ENCODE results near the gene POU2F2. TPM values are rescaled to one million over a fixed set of nuclear protein-coding genes. Genes with fewer than 3 reads are reported as not detected.
A peak's percentile ranks its signal among the peaks of the same experiment; 100 is the strongest.

POU2F2 gene
- total and polyA plus RNA-seq, 9 of the 15 experiments (the other 6 are each of a cell fraction or from before 2014, with no cell fraction given), result 0.03 to 0.68 (median 0.14) TPM

DNA sequence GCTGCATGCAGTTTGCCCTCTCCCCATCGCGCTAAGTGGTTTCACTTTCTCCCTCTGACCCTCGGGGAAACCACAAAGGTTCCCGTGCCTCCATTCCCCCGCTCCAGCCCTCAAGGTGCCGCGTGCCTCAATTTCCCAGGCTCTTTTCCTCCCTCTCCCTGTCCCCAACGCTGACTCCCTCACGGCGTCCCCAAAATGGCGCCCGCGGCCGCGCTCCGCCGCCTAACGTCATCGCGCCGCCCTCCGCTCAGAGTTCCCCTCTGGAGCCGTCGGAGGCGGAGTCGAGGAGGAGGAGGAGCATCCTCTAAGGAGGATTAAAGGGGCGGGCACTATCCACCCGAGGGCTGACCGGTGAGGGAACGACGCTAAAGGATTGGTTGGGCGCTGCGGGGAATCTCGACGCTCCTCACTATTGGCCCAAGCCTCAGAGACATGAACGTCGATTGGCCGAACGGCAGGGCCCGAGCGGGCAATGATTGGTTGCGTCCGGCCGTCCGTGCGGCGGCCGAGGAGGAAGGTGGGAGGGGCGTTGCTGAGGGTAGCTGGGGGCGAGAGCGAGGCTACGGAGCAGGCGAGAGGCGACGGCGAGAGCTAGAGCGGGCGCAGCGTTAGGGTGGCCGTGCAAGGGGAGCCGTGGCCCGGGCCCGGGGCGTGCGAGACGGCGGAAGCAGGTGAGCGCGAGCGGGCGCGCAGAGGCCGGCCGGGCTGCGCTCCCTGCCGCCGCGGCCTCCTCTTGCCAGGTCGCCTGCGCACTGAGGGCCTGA, 56.4 kb downstream of the POU2F2 start, which contains the start of gene ZNF574 (continued):
- TF ChIP-seq RBM14 (IDR thresholded peaks at IDR 0.05; ENCODE audit: borderline replicate concordance, insufficient read depth, low read depth, low read length), result no peak
- TF ChIP-seq TSC22D4 (tag; IDR thresholded peaks at IDR 0.05), result no peak
- TF ChIP-seq, protein P1, sequence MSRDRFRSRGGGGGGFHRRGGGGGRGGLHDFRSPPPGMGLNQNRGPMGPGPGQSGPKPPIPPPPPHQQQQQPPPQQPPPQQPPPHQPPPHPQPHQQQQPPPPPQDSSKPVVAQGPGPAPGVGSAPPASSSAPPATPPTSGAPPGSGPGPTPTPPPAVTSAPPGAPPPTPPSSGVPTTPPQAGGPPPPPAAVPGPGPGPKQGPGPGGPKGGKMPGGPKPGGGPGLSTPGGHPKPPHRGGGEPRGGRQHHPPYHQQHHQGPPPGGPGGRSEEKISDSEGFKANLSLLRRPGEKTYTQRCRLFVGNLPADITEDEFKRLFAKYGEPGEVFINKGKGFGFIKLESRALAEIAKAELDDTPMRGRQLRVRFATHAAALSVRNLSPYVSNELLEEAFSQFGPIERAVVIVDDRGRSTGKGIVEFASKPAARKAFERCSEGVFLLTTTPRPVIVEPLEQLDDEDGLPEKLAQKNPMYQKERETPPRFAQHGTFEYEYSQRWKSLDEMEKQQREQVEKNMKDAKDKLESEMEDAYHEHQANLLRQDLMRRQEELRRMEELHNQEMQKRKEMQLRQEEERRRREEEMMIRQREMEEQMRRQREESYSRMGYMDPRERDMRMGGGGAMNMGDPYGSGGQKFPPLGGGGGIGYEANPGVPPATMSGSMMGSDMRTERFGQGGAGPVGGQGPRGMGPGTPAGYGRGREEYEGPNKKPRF (IDR thresholded peaks at IDR 0.05; ENCODE audit: low read depth, low read length), result no peak
- TF ChIP-seq ZNF444 (CRISPR knock-in tag; IDR thresholded peaks at IDR 0.05), result no peak
- TF ChIP-seq JUNB (CRISPR knock-in tag; conservative IDR thresholded peaks at IDR 0.05), result no peak
- TF ChIP-seq CXXC5 (CRISPR knock-in tag; IDR thresholded peaks at IDR 0.05), result peak; percentile 90
- peak; percentile 70 for TF ChIP-seq RBBP5 (IDR thresholded peaks at IDR 0.05; ENCODE audit: borderline replicate concordance, insufficient read depth, low read length, poor library complexity, severe bottlenecking)
- TF ChIP-seq, protein P2, sequence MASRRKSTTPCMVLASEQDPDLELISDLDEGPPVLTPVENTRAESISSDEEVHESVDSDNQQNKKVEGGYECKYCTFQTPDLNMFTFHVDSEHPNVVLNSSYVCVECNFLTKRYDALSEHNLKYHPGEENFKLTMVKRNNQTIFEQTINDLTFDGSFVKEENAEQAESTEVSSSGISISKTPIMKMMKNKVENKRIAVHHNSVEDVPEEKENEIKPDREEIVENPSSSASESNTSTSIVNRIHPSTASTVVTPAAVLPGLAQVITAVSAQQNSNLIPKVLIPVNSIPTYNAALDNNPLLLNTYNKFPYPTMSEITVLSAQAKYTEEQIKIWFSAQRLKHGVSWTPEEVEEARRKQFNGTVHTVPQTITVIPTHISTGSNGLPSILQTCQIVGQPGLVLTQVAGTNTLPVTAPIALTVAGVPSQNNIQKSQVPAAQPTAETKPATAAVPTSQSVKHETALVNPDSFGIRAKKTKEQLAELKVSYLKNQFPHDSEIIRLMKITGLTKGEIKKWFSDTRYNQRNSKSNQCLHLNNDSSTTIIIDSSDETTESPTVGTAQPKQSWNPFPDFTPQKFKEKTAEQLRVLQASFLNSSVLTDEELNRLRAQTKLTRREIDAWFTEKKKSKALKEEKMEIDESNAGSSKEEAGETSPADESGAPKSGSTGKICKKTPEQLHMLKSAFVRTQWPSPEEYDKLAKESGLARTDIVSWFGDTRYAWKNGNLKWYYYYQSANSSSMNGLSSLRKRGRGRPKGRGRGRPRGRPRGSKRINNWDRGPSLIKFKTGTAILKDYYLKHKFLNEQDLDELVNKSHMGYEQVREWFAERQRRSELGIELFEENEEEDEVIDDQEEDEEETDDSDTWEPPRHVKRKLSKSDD (conservative IDR thresholded peaks at IDR 0.05; ENCODE audit: low read length), result no peak
- TF ChIP-seq, protein P3, sequence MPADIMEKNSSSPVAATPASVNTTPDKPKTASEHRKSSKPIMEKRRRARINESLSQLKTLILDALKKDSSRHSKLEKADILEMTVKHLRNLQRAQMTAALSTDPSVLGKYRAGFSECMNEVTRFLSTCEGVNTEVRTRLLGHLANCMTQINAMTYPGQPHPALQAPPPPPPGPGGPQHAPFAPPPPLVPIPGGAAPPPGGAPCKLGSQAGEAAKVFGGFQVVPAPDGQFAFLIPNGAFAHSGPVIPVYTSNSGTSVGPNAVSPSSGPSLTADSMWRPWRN (IDR thresholded peaks at IDR 0.05; ENCODE audit: low read depth), result no peak
- TF ChIP-seq SRSF1 (IDR thresholded peaks at IDR 0.05; ENCODE audit: low read depth, low read length), result no peak
- TF ChIP-seq, protein P4, sequence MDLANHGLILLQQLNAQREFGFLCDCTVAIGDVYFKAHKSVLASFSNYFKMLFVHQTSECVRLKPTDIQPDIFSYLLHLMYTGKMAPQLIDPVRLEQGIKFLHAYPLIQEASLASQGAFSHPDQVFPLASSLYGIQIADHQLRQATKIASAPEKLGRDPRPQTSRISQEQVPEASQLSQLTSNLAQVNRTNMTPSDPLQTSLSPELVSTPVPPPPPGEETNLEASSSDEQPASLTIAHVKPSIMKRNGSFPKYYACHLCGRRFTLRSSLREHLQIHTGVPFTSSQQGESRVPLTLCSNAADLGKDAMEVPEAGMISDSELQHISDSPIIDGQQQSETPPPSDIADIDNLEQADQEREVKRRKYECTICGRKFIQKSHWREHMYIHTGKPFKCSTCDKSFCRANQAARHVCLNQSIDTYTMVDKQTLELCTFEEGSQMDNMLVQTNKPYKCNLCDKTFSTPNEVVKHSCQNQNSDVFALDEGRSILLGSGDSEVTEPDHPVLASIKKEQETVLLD (IDR thresholded peaks at IDR 0.05), result peak; percentile 72; the same call in 1 of the 2 replicates
- TF ChIP-seq ZNF3 (CRISPR knock-in tag; IDR thresholded peaks at IDR 0.05), result no peak
- TF ChIP-seq, protein P5, sequence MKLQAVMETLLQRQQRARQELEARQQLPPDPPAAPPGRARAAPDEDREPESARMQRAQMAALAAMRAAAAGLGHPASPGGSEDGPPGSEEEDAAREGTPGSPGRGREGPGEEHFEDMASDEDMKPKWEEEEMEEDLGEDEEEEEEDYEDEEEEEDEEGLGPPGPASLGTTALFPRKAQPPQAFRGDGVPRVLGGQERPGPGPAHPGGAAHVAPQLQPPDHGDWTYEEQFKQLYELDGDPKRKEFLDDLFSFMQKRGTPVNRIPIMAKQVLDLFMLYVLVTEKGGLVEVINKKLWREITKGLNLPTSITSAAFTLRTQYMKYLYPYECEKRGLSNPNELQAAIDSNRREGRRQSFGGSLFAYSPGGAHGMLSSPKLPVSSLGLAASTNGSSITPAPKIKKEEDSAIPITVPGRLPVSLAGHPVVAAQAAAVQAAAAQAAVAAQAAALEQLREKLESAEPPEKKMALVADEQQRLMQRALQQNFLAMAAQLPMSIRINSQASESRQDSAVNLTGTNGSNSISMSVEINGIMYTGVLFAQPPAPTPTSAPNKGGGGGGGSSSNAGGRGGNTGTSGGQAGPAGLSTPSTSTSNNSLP (IDR thresholded peaks at IDR 0.05; ENCODE audit: borderline replicate concordance, low read depth, low read length), result peak; percentile 60; the same call in 1 of the 2 replicates
- TF ChIP-seq NCOR1 (IDR thresholded peaks at IDR 0.05), result no peak
- no peak for TF ChIP-seq PRPF4 (IDR thresholded peaks at IDR 0.05; ENCODE audit: insufficient read depth, low read depth, low read length, poor library complexity, severe bottlenecking)
- TF ChIP-seq L3MBTL2 (IDR thresholded peaks at IDR 0.05), result no peak
- TF ChIP-seq SMARCC2 (IDR thresholded peaks at IDR 0.05; ENCODE audit: low read depth), result no peak
- TF ChIP-seq YBX1 (IDR thresholded peaks at IDR 0.05), result no peak

Measured in K562 (cell line).